CD14-positive monocyte (primary cell): ENCODE results near the gene ARHGEF16. TPM values are rescaled to one million over a fixed set of nuclear protein-coding genes. Genes with fewer than 3 reads are reported as not detected.

Experiments
- DNase-seq, 3 donors: peaks; one replicate each; pipeline ENCODE4 v3.0.0-alpha.2; 2011 to 2022
- H2AFZ ChIP-seq: 2 replicates; pipeline ENCODE4 v1.6.0; 2012; ENCODE audit warnings: mild to moderate bottlenecking, low read depth, low read length, inconsistent platforms; ENCODE audit not compliant: insufficient read depth, poor library complexity, severe bottlenecking
- H3K27ac ChIP-seq, 2 donors: 1 replicate in 1 of 2; 2 replicates in 1 of 2; pipeline ENCODE4 v1.5.1; 2012 to 2013; ENCODE audit warnings: low read length in 2 of 2, control low read depth in 1 of 2, inconsistent platforms in 1 of 2, low read depth in 1 of 2, mild to moderate bottlenecking in 1 of 2
- H3K27me3 ChIP-seq, 2 donors: one replicate each; pipeline versions ENCODE4 v1.6.0 to v1.6.1; 2011 to 2013; ENCODE audit warnings: low read length in 2 of 2; ENCODE audit not compliant: control insufficient read depth in 2 of 2, insufficient read depth in 2 of 2
- H3K36me3 ChIP-seq, 2 donors: replicated peaks in 1 of 2; 1 replicate in 1 of 2; 2 replicates in 1 of 2; pipeline versions ENCODE4 v1.5.1 to v1.6.1; 2012 to 2013; ENCODE audit warnings: low read length in 2 of 2, control low read depth in 1 of 2, inconsistent platforms in 1 of 2, mild to moderate bottlenecking in 1 of 2; ENCODE audit not compliant: insufficient read depth in 2 of 2, control insufficient read depth in 1 of 2
- H3K4me1 ChIP-seq, 2 donors: 1 replicate in 1 of 2; 2 replicates in 1 of 2; pipeline versions ENCODE4 v1.5.1 to v1.6.1; 2012 to 2013; ENCODE audit warnings: low read length in 2 of 2, control low read depth in 1 of 2, inconsistent platforms in 1 of 2, mild to moderate bottlenecking in 1 of 2, moderate library complexity in 1 of 2; ENCODE audit not compliant: insufficient read depth in 2 of 2, control insufficient read depth in 1 of 2
- H3K4me2 ChIP-seq: replicated peaks from 2 replicates; pipeline ENCODE3; 2012; ENCODE audit warnings: low read length, moderate library complexity, mild to moderate bottlenecking; ENCODE audit not compliant: poor library complexity, severe bottlenecking; ENCODE audit errors: extremely low read depth
- H3K4me3 ChIP-seq, 3 experiments: fragments of 200-600 bp in 1 of 3; sonication (generic) in 1 of 3; replicated peaks in 1 of 3; 1 replicate in 2 of 3; 2 replicates in 1 of 3; pipeline ENCODE4 v1.5.1; 2011 to 2013; ENCODE audit warnings: low read length in 3 of 3, mild to moderate bottlenecking in 3 of 3, control low read depth in 2 of 3, low read depth in 2 of 3, inconsistent platforms in 1 of 3, moderate library complexity in 1 of 3
- H3K79me2 ChIP-seq: 2 replicates; pipeline ENCODE4 v1.6.0; 2012; ENCODE audit warnings: mild to moderate bottlenecking, control low read depth, inconsistent platforms, low read length, moderate library complexity; ENCODE audit not compliant: insufficient read depth
- H3K9ac ChIP-seq: 2 replicates; pipeline ENCODE4 v1.6.0; 2017; ENCODE audit warnings: low read length, mild to moderate bottlenecking; ENCODE audit not compliant: insufficient read depth, poor library complexity, severe bottlenecking
- H3K9me3 ChIP-seq, 2 donors: replicated peaks in 1 of 2; 1 replicate in 1 of 2; 2 replicates in 1 of 2; pipeline versions ENCODE4 v1.5.1 to v1.6.1; 2012 to 2013; ENCODE audit warnings: low read length in 2 of 2, control low read depth in 1 of 2; ENCODE audit not compliant: control insufficient read depth in 1 of 2, insufficient read depth in 1 of 2
- H4K20me1 ChIP-seq: 2 replicates; pipeline ENCODE4 v1.6.0; 2012; ENCODE audit warnings: mild to moderate bottlenecking, low read length, control low read depth, moderate library complexity; ENCODE audit not compliant: insufficient read depth
- H3K27ac Mint-ChIP-seq, 7 donors: one replicate each; pipeline ENCODE4 v1.8.0; 2020; ENCODE audit warnings: mild to moderate bottlenecking in 7 of 7, mixed read lengths in 7 of 7, moderate library complexity in 6 of 7, inconsistent platforms in 2 of 7
- H3K27me3 Mint-ChIP-seq, 3 donors: one replicate each; pipeline ENCODE4 v1.8.0; 2021 to 2022; ENCODE audit warnings: low read depth in 3 of 3, mild to moderate bottlenecking in 3 of 3, mixed read lengths in 3 of 3, moderate library complexity in 3 of 3, inconsistent platforms in 1 of 3
- H3K36me3 Mint-ChIP-seq, 2 donors: one replicate each; pipeline ENCODE4 v1.8.0; 2020; ENCODE audit warnings: mixed read lengths in 2 of 2, inconsistent platforms in 1 of 2, mild to moderate bottlenecking in 1 of 2
- H3K4me1 Mint-ChIP-seq: one replicate; pipeline ENCODE4 v1.8.0; 2020; ENCODE audit warnings: mild to moderate bottlenecking, mixed read lengths
- H3K4me3 Mint-ChIP-seq, 2 donors: one replicate each; pipeline ENCODE4 v1.8.0; 2020; ENCODE audit warnings: mild to moderate bottlenecking in 2 of 2, mixed read lengths in 2 of 2, moderate library complexity in 1 of 2
- H3K9me3 Mint-ChIP-seq, 7 donors: one replicate each; pipeline ENCODE4 v1.8.0; 2020 to 2022; ENCODE audit warnings: mixed read lengths in 7 of 7, mild to moderate bottlenecking in 6 of 7, moderate library complexity in 6 of 7, inconsistent platforms in 2 of 7
- CTCF ChIP-seq: fragments of 200-600 bp; IDR thresholded peaks from one replicate; pipeline ENCODE4 v1.8.0; 2022; ENCODE audit warnings: antibody characterized with exemption, mild to moderate bottlenecking
- WGBS: methylation state at CpG from one replicate; pipeline ENCODE4 v1.1.5; 2013; ENCODE audit warnings: missing lambda C conversion rate; ENCODE audit not compliant: insufficient coverage; 5-methylcytosine and 5-hydroxymethylcytosine counted together
- intact Hi-C, 2 donors: fragments of 100-400 bp; cut with micrococcal nuclease; formaldehyde crosslinking; loops; one replicate each; pipeline versions ENCODE4 v1.15.0 to v1.15.1; 2023
- polyA plus RNA-seq, 3 donors: library from polyadenylated mRNA; depleted of rRNA in 1 of 3; unstranded in 2 of 3; stranded (reverse) in 1 of 3; fragments of 300-500 nt in 2 of 3; fragments of >200 nt in 1 of 3; fragmentation: Illumina TruSeq in 2 of 3; gene quantifications; 1 replicate in 2 of 3; 2 replicates in 1 of 3; pipeline ENCODE4 v1.2.3, GENCODE V29; 2012 to 2021

Gene ARHGEF16
- polyA plus RNA-seq, 3 donors, result not detected

GRCh38 chr1:3511306-3511705, 56.8 kb downstream of the ARHGEF16 start:
- Histone ChIP-seq H4K20me1 (no peaks in the 10 kb centered on the region), H3K9ac (no peak overlapping the region), H3K4me2 (no peak overlapping the region), H3K4me3 (no peak overlapping the region), H3K4me1 (no peaks in the 10 kb centered on the region), H3K79me2 (no peaks in the 10 kb centered on the region), H3K36me3 (no peaks in the 10 kb centered on the region), H3K27me3 (no peaks in the 10 kb centered on the region), H2AFZ (no peak overlapping the region), H3K9me3 (no peaks in the 10 kb centered on the region), H3K27ac (no peak overlapping the region)
- Mint-ChIP-seq H3K4me3 (no peak overlapping the region), H3K4me1 (no peaks in the 10 kb centered on the region), H3K36me3 (peaks cover 0 to 2% of the 10 kb centered on the region in 2 donors), H3K9me3 (peaks cover 0 to 5% (median 0%) of the 10 kb centered on the region in 7 donors), H3K27me3 (peaks cover 1 to 5% (median 2%) of the 10 kb centered on the region in 3 donors), H3K27ac (no peak overlapping the region)
- intact Hi-C loops, result no loop called here
- no peak for TF ChIP-seq CTCF
- no peak for DNase-seq
- WGBS, result 98% methylated on average over 16 of the region's 16 CpGs

- Histone ChIP-seq H3K27ac (no peak overlapping the region), H3K9me3 (no peaks in the 10 kb centered on the region), H4K20me1 (no peaks in the 10 kb centered on the region), H3K27me3 (no peaks in the 10 kb centered on the region), H3K9ac (no peak overlapping the region), H3K4me3 (no peak overlapping the region), H3K4me2 (no peak overlapping the region), H3K36me3 (no peaks in the 10 kb centered on the region), H2AFZ (no peak overlapping the region), H3K4me1 (no peaks in the 10 kb centered on the region), H3K79me2 (no peaks in the 10 kb centered on the region)
- Mint-ChIP-seq H3K4me1 (peaks cover 2% of the 10 kb centered on the region), H3K4me3 (no peak overlapping the region), H3K27ac (no peak overlapping the region), H3K9me3 (peaks cover 0 to 5% (median 0%) of the 10 kb centered on the region in 7 donors), H3K36me3 (peaks cover 0 to 2% of the 10 kb centered on the region in 2 donors), H3K27me3 (peaks cover 1 to 5% (median 3%) of the 10 kb centered on the region in 3 donors)
- intact Hi-C loops, result no loop called here
- DNase-seq, result no peak
- no peak for TF ChIP-seq CTCF
- 98% methylated on average over 15 of the region's 15 CpGs for WGBS
Observed at GRCh38 chr1:3511856-3512255, 57.4 kb downstream of the ARHGEF16 start.
